ENCODE measurements around the gene IL9R. TPM values are rescaled to one million over a fixed set of nuclear protein-coding genes. Genes with fewer than 3 reads are reported as not detected.
"Not testable (repeated sequence)": the region's sequence is repeated elsewhere in the genome, so short reads cannot be mapped to it uniquely, and the experiment has no call there.

Gene IL9R
- total RNA-seq, 2 donors from 2014 or later, result 0.83 TPM; not detected in 1

- intact Hi-C loops (cut with DNase I), result no loop called here
- DNase-seq (ENCODE audit: low spot score), result no peak
Observed at GRCh38 chrX:155995321-155995875, 2.1 kb upstream of the IL9R start.

- intact Hi-C loops (cut with DNase I), result no loop called here
- DNase-seq (ENCODE audit: low spot score), result no peak
Observed at GRCh38 chrX:155998116-155998515, 620 bp downstream of the IL9R start.

GRCh38 chrX:155998761-155999510 lies 1.4 kb downstream of the IL9R start:
- DNase-seq (ENCODE audit: low spot score), result no peak
- intact Hi-C loops (cut with DNase I), result no loop called here

DNA sequence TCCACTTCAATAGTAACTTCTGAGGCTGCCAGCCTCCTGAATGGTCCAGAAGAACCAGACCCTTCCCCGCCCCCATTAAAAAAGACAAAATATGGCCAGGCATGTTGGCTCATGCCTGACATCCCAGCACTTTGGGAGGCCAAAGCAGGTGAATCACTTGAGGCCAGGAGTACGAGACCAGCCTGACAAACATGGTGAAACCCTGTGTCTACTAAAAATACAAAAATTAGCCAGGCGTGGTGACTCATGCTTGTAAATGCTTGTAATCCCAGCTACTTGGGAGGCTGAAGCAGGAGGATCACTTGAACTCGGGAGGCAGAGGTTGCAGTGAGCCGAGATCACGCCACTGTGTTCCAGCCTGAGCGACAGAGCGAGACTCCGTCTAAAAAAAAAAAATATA lies 2.3 kb downstream of the IL9R start:
- intact Hi-C loops (cut with DNase I); DNase-seq (ENCODE audit: low spot score): not testable (repeated sequence)

DNA sequence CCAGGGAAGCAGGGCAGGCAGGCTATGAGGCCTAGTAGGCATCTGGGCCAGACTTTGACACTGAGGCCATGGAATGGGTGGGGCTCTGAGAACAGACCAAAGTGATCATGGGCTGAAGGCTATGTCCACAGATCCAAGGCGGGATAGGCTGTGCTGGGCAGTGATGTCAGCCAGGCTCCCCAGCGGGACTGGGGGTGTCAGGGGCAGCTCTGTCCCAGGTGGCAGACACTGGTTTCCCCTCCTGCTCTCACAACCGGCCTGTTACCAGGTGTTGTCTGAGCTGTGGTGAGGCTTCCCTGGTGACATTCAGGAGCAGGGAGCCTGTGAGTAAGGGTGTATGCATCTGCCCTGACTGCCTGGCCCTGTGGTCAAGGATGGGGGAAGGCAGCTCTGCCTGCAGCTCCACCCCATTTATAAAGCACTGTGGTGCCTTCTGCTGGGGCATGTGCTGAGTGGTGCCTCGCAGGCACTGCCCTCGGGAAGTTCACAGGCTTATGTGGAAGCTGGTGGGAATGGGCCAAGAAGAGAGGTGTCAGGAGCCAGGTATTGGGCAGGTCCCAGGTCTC lies 2.9 kb downstream of the IL9R start:
- no peak for DNase-seq (ENCODE audit: low spot score)
- intact Hi-C loops (cut with DNase I), result no loop called here

- intact Hi-C loops (cut with DNase I), result no loop called here
- no peak for DNase-seq (ENCODE audit: low spot score)
Observed at GRCh38 chrX:156001001-156001666, 3.6 kb downstream of the IL9R start.

DNA sequence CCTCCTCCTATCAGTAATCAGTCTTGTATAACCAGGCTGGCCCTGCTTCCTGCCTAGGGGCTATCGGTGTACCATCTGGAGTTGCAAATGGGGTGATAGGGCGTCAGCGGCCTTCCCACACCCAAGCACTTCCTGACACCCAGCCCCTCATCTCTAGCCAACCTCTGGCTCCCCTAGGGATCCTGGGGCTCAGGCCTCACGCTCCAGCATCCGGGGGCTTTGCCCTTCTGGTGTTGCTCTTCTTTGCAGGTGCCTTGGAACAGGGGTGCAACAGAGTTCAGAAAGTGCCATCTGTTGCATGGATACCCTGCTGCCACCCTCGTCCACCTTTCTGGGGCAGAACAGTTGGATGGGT lies 4.1 kb downstream of the IL9R start:
- intact Hi-C loops (cut with DNase I), result no loop called here
- DNase-seq (ENCODE audit: low spot score), result no peak

- intact Hi-C loops (cut with DNase I), result no loop called here
- no peak for DNase-seq (ENCODE audit: low spot score)
Observed at GRCh38 chrX:156002507-156002906, 5.0 kb downstream of the IL9R start.

GRCh38 chrX:156003486-156004185 lies 6.1 kb downstream of the IL9R start:
- intact Hi-C loops (cut with DNase I), result no loop called here
- DNase-seq (ENCODE audit: low spot score), result no peak

GRCh38 chrX:156004256-156004655 lies 6.8 kb downstream of the IL9R start:
- no peak for DNase-seq (ENCODE audit: low spot score)
- intact Hi-C loops (cut with DNase I), result no loop called here

GRCh38 chrX:156004740-156005139 lies 7.2 kb downstream of the IL9R start:
- DNase-seq (ENCODE audit: low spot score), result no peak

DNA sequence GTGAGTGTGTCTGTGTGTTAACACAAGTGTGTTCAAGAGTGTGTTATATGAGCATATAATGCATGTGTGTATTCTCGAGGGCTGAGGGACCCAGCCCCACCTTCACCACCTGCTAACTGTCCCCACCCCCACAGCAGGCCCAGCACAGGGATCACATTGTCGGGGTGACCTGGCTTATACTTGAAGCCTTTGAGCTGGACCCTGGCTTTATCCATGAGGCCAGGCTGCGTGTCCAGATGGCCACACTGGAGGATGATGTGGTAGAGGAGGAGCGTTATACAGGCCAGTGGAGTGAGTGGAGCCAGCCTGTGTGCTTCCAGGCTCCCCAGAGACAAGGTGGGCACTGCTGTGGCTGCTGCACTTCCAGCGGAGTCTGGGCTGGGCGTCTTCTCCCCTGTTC lies 7.6 kb downstream of the IL9R start:
- DNase-seq (ENCODE audit: low spot score), result no peak
- intact Hi-C loops (cut with DNase I), result no loop called here

More at GRCh38 chrX:156004740-156005139, 7.2 kb downstream of the IL9R start:
- intact Hi-C loops (cut with DNase I), result no loop called here

GRCh38 chrX:156006468-156006867 lies 9.0 kb downstream of the IL9R start:
- DNase-seq (ENCODE audit: low spot score); intact Hi-C loops (cut with DNase I): not testable (repeated sequence)

- DNase-seq (ENCODE audit: low spot score); intact Hi-C loops (cut with DNase I): not testable (repeated sequence)
Observed at GRCh38 chrX:156008379-156008778, 10.9 kb downstream of the IL9R start.

DNA sequence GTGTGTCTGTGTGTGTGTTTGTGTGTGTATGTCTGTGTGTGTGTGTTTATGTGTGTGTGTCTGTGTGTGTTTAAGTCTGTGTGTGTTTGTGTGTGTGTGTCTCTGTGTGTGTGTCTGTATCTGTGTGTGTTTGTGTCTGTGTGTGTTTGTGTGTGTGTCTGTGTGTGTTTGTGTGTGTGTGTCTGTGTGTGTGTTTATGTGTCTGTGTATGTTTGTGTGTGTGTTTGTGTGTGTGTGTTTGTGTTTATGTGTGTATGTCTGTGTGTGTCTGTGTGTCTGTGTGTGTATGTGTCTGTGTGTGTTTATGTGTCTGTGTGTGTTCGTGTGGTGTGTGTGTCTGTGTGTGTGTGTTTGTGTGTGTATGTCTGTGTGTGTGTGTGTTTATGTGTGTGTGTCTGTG lies 11.4 kb downstream of the IL9R start:
- DNase-seq (ENCODE audit: low spot score), result no peak
- intact Hi-C loops (cut with DNase I), result no loop called here

GRCh38 chrX:156009691-156010090 lies 12.2 kb downstream of the IL9R start:
- intact Hi-C loops (cut with DNase I); DNase-seq (ENCODE audit: low spot score): not testable (repeated sequence)

- intact Hi-C loops (cut with DNase I), result not testable (repeated sequence)
Observed at GRCh38 chrX:156013286-156013953, 15.9 kb downstream of the IL9R start.

GRCh38 chrX:156019846-156020245 lies 22.4 kb downstream of the IL9R start:
- intact Hi-C loops (cut with DNase I); DNase-seq (ENCODE audit: low spot score): not testable (repeated sequence)

More at GRCh38 chrX:156013286-156013953, 15.9 kb downstream of the IL9R start:
- not testable (repeated sequence) for DNase-seq (ENCODE audit: low spot score)

GRCh38 chrX:156023002-156023401 lies 25.5 kb downstream of the IL9R start:
- intact Hi-C loops (cut with DNase I); DNase-seq (ENCODE audit: low spot score): not testable (repeated sequence)
